Measurements from ENCODE around the gene ATP8B3. TPM values are rescaled to one million over a fixed set of nuclear protein-coding genes. Genes with fewer than 3 reads are reported as not detected.

The ATP8B3 gene
- total RNA-seq, 1 donor from 2014 or later = 1.5 TPM

DNA sequence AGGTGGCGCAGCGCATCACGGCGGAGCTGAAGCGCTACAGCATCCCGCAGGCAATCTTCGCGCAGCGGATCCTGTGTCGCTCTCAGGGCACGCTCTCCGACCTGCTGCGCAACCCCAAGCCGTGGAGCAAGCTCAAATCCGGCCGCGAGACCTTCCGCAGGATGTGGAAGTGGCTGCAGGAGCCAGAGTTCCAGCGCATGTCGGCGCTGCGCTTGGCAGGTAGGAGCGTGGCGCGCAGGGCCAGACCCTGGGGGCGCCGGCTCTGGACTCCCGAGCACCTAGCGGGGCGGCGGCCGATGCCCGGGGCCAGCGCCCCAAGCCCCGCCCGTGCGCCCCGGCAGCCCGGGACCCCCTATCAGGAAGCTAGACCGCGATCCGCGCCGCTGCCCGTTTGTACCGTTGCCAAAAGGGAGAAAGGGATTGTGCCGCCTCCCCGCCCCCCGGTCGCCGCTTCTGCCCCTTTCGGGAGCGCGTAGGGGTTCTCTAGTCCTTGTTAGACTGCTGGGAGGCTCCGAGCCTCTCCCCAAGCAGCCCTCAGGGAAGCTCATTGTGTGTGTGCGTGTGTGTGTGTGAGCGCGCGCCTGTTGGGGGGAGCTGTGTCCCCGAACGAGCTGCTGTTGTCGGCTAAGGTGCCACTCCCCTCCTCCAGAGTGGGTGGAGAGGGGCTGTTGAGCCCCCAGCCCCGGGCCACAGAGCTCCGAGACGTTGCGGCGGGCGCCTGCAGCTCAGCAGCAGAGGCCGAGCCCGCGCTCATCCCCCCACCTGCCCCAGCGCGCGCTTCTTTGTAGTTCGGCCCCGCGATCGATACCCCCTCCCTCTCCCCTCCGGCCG, 57.2 kb downstream of the ATP8B3 start:
- Mint-ChIP-seq H3K9me3 (no peaks in the 10 kb centered on the region), H3K4me1 (ENCODE audit: unreplicated experiment) (peaks cover 4% of the 10 kb centered on the region), H3K36me3 (no peaks in the 10 kb centered on the region), H3K27me3 (peaks cover 80% of the 10 kb centered on the region), H3K4me3 (peak overlapping the region; percentile 52), H3K27ac (no peak overlapping the region)
- TF ChIP-seq, protein P1, sequence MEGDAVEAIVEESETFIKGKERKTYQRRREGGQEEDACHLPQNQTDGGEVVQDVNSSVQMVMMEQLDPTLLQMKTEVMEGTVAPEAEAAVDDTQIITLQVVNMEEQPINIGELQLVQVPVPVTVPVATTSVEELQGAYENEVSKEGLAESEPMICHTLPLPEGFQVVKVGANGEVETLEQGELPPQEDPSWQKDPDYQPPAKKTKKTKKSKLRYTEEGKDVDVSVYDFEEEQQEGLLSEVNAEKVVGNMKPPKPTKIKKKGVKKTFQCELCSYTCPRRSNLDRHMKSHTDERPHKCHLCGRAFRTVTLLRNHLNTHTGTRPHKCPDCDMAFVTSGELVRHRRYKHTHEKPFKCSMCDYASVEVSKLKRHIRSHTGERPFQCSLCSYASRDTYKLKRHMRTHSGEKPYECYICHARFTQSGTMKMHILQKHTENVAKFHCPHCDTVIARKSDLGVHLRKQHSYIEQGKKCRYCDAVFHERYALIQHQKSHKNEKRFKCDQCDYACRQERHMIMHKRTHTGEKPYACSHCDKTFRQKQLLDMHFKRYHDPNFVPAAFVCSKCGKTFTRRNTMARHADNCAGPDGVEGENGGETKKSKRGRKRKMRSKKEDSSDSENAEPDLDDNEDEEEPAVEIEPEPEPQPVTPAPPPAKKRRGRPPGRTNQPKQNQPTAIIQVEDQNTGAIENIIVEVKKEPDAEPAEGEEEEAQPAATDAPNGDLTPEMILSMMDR (conservative IDR thresholded peaks at IDR 0.05) = no peak
- DNase-seq (ENCODE audit: extremely low spot score, unreplicated experiment) = no peak

GRCh38 chr19:1754018-1754635, 57.9 kb downstream of the ATP8B3 start:
- Mint-ChIP-seq H3K27me3 (peaks cover 73% of the 10 kb centered on the region), H3K4me1 (ENCODE audit: unreplicated experiment) (peaks cover 4% of the 10 kb centered on the region), H3K4me3 (no peak overlapping the region), H3K27ac (no peak overlapping the region), H3K9me3 (no peaks in the 10 kb centered on the region), H3K36me3 (no peaks in the 10 kb centered on the region)
- TF ChIP-seq, protein P1 (conservative IDR thresholded peaks at IDR 0.05) = no peak
- no peak for DNase-seq (ENCODE audit: extremely low spot score, unreplicated experiment)

DNA sequence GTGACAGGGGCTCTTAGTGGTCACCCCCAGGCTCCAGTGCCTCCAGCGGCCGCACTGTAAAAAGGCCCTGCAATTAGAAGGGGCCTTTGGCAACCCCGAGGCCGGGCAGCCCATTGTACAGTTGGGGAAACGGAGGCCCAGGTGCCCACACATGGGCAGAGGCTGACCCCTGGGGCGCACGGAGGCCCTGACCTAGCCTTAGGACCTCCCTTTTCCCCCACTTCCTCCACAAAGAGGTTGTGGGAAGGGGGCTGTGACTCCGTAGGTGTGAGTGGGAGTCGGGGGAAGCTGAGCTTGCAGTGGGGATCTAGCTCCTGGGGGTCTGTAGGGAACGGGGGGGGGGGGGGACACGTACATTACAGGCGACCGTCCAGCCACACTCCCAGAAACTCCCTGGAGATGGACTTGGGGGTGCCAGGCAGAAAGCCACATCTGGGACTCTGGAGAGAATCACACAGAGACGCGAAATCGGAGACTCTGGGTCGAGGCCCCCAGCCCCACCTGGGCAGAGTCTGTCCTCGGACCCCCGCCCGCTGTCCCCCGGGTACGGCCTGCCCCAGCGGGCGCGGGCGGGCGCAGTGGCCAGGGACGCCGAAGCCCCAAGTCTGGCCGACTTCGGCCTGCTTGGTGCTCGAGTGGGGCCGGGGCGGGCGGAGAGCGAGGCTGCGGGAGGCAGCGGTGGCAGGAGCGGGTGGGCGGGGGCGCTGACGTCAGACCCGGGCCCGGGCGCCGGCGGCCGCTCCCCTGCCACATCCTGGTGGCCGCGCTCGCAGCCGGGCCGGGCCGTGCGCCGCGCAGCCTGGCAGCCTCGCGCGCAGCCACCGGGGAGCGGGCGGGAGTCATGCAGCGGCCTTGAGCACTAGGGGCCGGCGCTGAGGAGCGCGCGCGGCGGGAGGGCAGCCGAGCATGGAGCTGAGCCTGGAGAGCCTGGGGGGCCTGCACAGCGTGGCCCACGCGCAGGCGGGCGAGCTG, 59.0 kb downstream of the ATP8B3 start, which contains the start of gene ONECUT3:
Gene ONECUT3, plus strand, starts transcription at position 750 of the 972 bp plus-strand sequence. Its CDS starts 157 bp downstream, at position 907.
- H3K27me3 Mint-ChIP-seq = peaks cover 64% of the 10 kb centered on the region
- H3K4me3 Mint-ChIP-seq = no peak within 1 kb of the TSS
- DNase-seq (ENCODE audit: extremely low spot score, unreplicated experiment) = no peak

GRCh38 chr19:1752009-1752756, 59.9 kb downstream of the ATP8B3 start:
- H3K9me3 Mint-ChIP-seq = no peaks in the 10 kb centered on the region
- no peak overlapping the region for H3K27ac Mint-ChIP-seq
- peaks cover 4% of the 10 kb centered on the region for H3K4me1 Mint-ChIP-seq (ENCODE audit: unreplicated experiment)
- H3K4me3 Mint-ChIP-seq = no peak overlapping the region
- TF ChIP-seq, protein P1 (conservative IDR thresholded peaks at IDR 0.05) = no peak
- DNase-seq (ENCODE audit: extremely low spot score, unreplicated experiment) = no peak
- H3K36me3 Mint-ChIP-seq = no peaks in the 10 kb centered on the region
- H3K27me3 Mint-ChIP-seq = peaks cover 67% of the 10 kb centered on the region

More for the DNA sequence above, 59.0 kb downstream of the ATP8B3 start, which contains the start of gene ONECUT3:
- TF ChIP-seq, protein P1 (conservative IDR thresholded peaks at IDR 0.05) = no peak
- Mint-ChIP-seq H3K4me1 (ENCODE audit: unreplicated experiment) (peaks cover 4% of the 10 kb centered on the region), H3K27ac (no peak within 1 kb of the TSS), H3K9me3 (no peaks in the 10 kb centered on the region), H3K36me3 (no peaks in the 10 kb centered on the region)
